ENCODE measurements around the gene SH3GL3.

The SH3GL3 gene

DNA sequence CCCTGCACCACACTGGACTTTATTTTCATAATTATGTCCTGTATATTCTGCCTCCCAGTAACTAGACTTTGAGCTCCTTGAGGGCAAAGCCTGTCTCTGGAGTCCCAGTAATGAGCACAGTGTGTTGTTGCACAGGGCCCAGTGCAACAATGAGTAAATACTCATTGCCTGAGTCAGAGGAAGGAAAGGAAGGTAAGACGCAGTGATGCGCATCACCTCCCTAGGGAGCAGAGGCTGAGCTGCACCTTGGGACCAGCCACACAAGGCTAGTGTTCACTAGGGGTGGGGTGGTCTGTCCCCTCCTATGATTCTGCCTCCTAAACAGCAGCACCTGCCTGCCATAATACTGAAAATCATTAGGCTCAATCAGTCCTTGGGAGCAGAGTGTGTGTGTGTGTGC is 120.2 kb downstream of the SH3GL3 start (continued):
- TF ChIP-seq ZNF302 (tag by site-specific recombination; IDR thresholded peaks at IDR 0.05; ENCODE audit: low read depth) (no peak), ZNF830 (tag by site-specific recombination; IDR thresholded peaks at IDR 0.05; ENCODE audit: low read depth) (no peak)

DNA sequence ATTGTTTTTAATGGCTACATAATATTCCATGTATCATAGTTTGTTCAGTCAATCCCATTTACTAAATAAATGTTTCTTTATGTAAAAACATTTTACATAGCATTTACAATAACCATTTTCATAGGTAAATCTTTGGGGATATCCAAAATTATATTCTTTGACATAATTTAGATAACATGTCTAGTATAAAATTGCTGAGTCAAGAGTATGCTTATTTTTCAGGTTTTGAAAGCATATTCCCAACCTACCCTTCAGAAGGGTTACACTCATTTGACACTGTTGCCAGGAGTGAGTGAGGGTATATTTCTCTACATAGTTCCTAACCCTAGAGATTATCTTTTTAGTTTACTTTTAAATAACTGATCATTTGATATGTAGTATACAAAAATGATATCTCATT is 122.2 kb downstream of the SH3GL3 start:
- no peaks in the 10 kb centered on the region for H3K9me3 ChIP-seq (ENCODE audit: control insufficient read depth, insufficient read depth, low read depth, low read length)
- H3K4me3 ChIP-seq (ENCODE audit: low read depth, low read length): no peak overlapping the region
- ChIA-PET CTCF (interaction anchor here (0.7 to 2.2 kb wide), 9 partner anchors 9 to 467 kb away, joined by 3 to 10 read pairs (median 4); partner anchors contain the start of gene SH3GL3), POLR2A (interaction anchor here (0.5 to 0.6 kb wide), 2 partner anchors 47 to 371 kb away, joined by 3 read pairs; no protein-coding TSS in a partner anchor)
- H3K27ac ChIP-seq (ENCODE audit: extremely low read depth, low read depth, low read length): no peak overlapping the region
- no peaks in the 10 kb centered on the region for H3K4me1 ChIP-seq (ENCODE audit: control insufficient read depth, insufficient read depth, low read length)
- H3K36me3 ChIP-seq (ENCODE audit: control insufficient read depth in 2 of 2, insufficient read depth in 1 of 2, low read length in 2 of 2): no peaks in the 10 kb centered on the region; a peak in 1 of 3 replicates
- TF ChIP-seq ZSCAN23 (tag by site-specific recombination; IDR thresholded peaks at IDR 0.05) (no peak), ZNF146 (tag by site-specific recombination; IDR thresholded peaks at IDR 0.05) (no peak), GFI1B (tag by site-specific recombination; IDR thresholded peaks at IDR 0.05) (no peak), ZNF624 (tag by site-specific recombination; IDR thresholded peaks at IDR 0.05) (no peak), ZNF548 (tag by site-specific recombination; IDR thresholded peaks at IDR 0.05) (no peak), ZNF341 (tag by site-specific recombination; IDR thresholded peaks at IDR 0.05; ENCODE audit: low read depth) (no peak), ZNF302 (tag by site-specific recombination; IDR thresholded peaks at IDR 0.05; ENCODE audit: low read depth) (no peak), ZNF23 (tag by site-specific recombination; IDR thresholded peaks at IDR 0.05; ENCODE audit: borderline replicate concordance) (no peak), ZNF600 (tag by site-specific recombination; IDR thresholded peaks at IDR 0.05) (no peak), ZNF423 (tag by site-specific recombination; IDR thresholded peaks at IDR 0.05) (no peak)
- TF ChIP-seq, protein P1, sequence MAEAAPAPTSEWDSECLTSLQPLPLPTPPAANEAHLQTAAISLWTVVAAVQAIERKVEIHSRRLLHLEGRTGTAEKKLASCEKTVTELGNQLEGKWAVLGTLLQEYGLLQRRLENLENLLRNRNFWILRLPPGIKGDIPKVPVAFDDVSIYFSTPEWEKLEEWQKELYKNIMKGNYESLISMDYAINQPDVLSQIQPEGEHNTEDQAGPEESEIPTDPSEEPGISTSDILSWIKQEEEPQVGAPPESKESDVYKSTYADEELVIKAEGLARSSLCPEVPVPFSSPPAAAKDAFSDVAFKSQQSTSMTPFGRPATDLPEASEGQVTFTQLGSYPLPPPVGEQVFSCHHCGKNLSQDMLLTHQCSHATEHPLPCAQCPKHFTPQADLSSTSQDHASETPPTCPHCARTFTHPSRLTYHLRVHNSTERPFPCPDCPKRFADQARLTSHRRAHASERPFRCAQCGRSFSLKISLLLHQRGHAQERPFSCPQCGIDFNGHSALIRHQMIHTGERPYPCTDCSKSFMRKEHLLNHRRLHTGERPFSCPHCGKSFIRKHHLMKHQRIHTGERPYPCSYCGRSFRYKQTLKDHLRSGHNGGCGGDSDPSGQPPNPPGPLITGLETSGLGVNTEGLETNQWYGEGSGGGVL (tag by site-specific recombination; IDR thresholded peaks at IDR 0.05): no peak
- TF ChIP-seq, protein P2, sequence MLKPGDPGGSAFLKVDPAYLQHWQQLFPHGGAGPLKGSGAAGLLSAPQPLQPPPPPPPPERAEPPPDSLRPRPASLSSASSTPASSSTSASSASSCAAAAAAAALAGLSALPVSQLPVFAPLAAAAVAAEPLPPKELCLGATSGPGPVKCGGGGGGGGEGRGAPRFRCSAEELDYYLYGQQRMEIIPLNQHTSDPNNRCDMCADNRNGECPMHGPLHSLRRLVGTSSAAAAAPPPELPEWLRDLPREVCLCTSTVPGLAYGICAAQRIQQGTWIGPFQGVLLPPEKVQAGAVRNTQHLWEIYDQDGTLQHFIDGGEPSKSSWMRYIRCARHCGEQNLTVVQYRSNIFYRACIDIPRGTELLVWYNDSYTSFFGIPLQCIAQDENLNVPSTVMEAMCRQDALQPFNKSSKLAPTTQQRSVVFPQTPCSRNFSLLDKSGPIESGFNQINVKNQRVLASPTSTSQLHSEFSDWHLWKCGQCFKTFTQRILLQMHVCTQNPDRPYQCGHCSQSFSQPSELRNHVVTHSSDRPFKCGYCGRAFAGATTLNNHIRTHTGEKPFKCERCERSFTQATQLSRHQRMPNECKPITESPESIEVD (tag by site-specific recombination; IDR thresholded peaks at IDR 0.05): no peak

DNA sequence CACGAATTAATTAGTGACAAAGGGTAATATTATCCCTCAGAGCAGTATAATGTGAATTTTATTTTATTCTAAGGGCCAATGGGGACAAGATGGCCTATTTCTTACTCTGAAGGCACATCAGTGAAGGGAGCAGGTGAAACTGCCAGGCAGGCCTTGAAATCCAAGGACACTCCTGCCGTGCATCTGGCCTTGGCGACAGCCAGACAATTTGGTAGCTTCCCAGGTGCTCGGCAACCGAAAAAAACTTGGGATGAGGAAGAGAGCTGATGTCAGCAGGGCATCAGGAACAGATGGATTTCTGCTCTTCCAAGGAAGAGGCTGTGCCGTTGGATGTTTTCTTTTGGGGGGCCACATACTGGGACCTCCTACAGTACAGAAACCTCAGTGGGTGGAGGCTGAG is 123.6 kb downstream of the SH3GL3 start:
- no peaks in the 10 kb centered on the region; a peak in 1 of 3 replicates for H3K36me3 ChIP-seq (ENCODE audit: control insufficient read depth in 2 of 2, insufficient read depth in 1 of 2, low read length in 2 of 2)
- H3K27ac ChIP-seq (ENCODE audit: extremely low read depth, low read depth, low read length): no peak overlapping the region
- POLR2A ChIA-PET: no interaction called here
- H3K9me3 ChIP-seq (ENCODE audit: control insufficient read depth, insufficient read depth, low read depth, low read length): no peaks in the 10 kb centered on the region
- no peaks in the 10 kb centered on the region for H3K4me1 ChIP-seq (ENCODE audit: control insufficient read depth, insufficient read depth, low read length)
- H3K4me3 ChIP-seq (ENCODE audit: low read depth, low read length): no peak overlapping the region
- CTCF ChIA-PET: interaction anchor here (0.6 to 3.0 kb wide), 14 partner anchors 9 to 464 kb away, joined by 3 to 28 read pairs (median 4); partner anchors contain the start of gene SH3GL3
- TF ChIP-seq ZNF830 (tag by site-specific recombination; IDR thresholded peaks at IDR 0.05; ENCODE audit: low read depth) (no peak), ZBTB17 (tag by site-specific recombination; IDR thresholded peaks at IDR 0.05) (no peak), HOXD13 (CRISPR knock-in tag; IDR thresholded peaks at IDR 0.05; ENCODE audit: borderline replicate concordance) (no peak), ZNF366 (tag by site-specific recombination; conservative IDR thresholded peaks at IDR 0.05) (no peak), ZNF114 (tag by site-specific recombination; IDR thresholded peaks at IDR 0.05) (no peak), SP3 (tag by site-specific recombination; IDR thresholded peaks at IDR 0.05) (no peak), ZNF664 (tag by site-specific recombination; IDR thresholded peaks at IDR 0.05) (no peak), ZNF132 (tag by site-specific recombination; IDR thresholded peaks at IDR 0.05; ENCODE audit: borderline replicate concordance) (no peak), ZBTB20 (tag by site-specific recombination; IDR thresholded peaks at IDR 0.05) (no peak)
- TF ChIP-seq, protein P3, sequence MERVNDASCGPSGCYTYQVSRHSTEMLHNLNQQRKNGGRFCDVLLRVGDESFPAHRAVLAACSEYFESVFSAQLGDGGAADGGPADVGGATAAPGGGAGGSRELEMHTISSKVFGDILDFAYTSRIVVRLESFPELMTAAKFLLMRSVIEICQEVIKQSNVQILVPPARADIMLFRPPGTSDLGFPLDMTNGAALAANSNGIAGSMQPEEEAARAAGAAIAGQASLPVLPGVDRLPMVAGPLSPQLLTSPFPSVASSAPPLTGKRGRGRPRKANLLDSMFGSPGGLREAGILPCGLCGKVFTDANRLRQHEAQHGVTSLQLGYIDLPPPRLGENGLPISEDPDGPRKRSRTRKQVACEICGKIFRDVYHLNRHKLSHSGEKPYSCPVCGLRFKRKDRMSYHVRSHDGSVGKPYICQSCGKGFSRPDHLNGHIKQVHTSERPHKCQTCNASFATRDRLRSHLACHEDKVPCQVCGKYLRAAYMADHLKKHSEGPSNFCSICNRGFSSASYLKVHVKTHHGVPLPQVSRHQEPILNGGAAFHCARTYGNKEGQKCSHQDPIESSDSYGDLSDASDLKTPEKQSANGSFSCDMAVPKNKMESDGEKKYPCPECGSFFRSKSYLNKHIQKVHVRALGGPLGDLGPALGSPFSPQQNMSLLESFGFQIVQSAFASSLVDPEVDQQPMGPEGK (tag by site-specific recombination; IDR thresholded peaks at IDR 0.05): no peak
- TF ChIP-seq, protein P4, sequence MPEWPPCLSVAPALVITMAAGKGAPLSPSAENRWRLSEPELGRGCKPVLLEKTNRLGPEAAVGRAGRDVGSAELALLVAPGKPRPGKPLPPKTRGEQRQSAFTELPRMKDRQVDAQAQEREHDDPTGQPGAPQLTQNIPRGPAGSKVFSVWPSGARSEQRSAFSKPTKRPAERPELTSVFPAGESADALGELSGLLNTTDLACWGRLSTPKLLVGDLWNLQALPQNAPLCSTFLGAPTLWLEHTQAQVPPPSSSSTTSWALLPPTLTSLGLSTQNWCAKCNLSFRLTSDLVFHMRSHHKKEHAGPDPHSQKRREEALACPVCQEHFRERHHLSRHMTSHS (tag by site-specific recombination; IDR thresholded peaks at IDR 0.05): no peak
- TF ChIP-seq, protein P5, sequence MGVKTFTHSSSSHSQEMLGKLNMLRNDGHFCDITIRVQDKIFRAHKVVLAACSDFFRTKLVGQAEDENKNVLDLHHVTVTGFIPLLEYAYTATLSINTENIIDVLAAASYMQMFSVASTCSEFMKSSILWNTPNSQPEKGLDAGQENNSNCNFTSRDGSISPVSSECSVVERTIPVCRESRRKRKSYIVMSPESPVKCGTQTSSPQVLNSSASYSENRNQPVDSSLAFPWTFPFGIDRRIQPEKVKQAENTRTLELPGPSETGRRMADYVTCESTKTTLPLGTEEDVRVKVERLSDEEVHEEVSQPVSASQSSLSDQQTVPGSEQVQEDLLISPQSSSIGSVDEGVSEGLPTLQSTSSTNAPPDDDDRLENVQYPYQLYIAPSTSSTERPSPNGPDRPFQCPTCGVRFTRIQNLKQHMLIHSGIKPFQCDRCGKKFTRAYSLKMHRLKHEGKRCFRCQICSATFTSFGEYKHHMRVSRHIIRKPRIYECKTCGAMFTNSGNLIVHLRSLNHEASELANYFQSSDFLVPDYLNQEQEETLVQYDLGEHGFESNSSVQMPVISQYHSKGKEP (tag by site-specific recombination; IDR thresholded peaks at IDR 0.05): no peak
- TF ChIP-seq, protein P6, sequence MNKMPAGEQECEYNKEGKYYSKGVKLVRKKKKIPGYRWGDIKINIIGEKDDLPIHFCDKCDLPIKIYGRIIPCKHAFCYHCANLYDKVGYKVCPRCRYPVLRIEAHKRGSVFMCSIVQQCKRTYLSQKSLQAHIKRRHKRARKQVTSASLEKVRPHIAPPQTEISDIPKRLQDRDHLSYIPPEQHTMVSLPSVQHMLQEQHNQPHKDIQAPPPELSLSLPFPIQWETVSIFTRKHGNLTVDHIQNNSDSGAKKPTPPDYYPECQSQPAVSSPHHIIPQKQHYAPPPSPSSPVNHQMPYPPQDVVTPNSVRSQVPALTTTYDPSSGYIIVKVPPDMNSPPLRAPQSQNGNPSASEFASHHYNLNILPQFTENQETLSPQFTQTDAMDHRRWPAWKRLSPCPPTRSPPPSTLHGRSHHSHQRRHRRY (tag by site-specific recombination; IDR thresholded peaks at IDR 0.05): no peak
